KMS-11 (cell line): ENCODE measurements around the gene ADAM17.

Source experiments
- H2AFZ ChIP-seq: fragments of 200-600 bp; sonication (generic); 2 replicates; pipeline ENCODE4 v1.6.1; 2016; ENCODE audit warnings: antibody characterized with exemption, mixed run types, low read depth
- H3K27ac ChIP-seq: fragments of 200-600 bp; sonication (generic); 2 replicates; pipeline ENCODE4 v1.6.1; 2016; ENCODE audit warnings: mild to moderate bottlenecking, mixed run types
- H3K27me3 ChIP-seq: fragments of 200-600 bp; sonication (generic); 2 replicates; pipeline ENCODE4 v1.6.1; 2017; ENCODE audit warnings: mild to moderate bottlenecking, low read depth, mixed run types, moderate library complexity; ENCODE audit not compliant: insufficient read depth
- H3K36me3 ChIP-seq: fragments of 200-600 bp; sonication (generic); 2 replicates; pipeline ENCODE4 v1.6.1; 2017; ENCODE audit warnings: mild to moderate bottlenecking, mixed run types; ENCODE audit not compliant: insufficient read depth
- H3K4me1 ChIP-seq: fragments of 200-600 bp; sonication (generic); 2 replicates; pipeline ENCODE4 v1.6.1; 2016; ENCODE audit warnings: mild to moderate bottlenecking, low read depth, mixed run types; ENCODE audit not compliant: poor library complexity, severe bottlenecking
- H3K4me2 ChIP-seq: fragments of 200-600 bp; sonication (generic); 2 replicates; pipeline ENCODE4 v1.7.0; 2016; ENCODE audit warnings: mild to moderate bottlenecking, mixed run types
- H3K4me3 ChIP-seq: fragments of 200-600 bp; sonication (generic); IDR thresholded peaks from 2 replicates; pipeline ENCODE4 v1.6.1; 2017; ENCODE audit warnings: low read depth, low read length, mixed read lengths; ENCODE audit not compliant: insufficient read depth
- H3K79me2 ChIP-seq: fragments of 200-600 bp; sonication (generic); 2 replicates; pipeline ENCODE4 v1.6.1; 2016; ENCODE audit warnings: low read depth, mixed run types; ENCODE audit not compliant: insufficient read depth
- H3K9ac ChIP-seq: fragments of 200-600 bp; sonication (generic); 2 replicates; pipeline ENCODE4 v1.6.1; 2016; ENCODE audit warnings: mild to moderate bottlenecking, mixed run types
- H4K20me1 ChIP-seq: fragments of 200-600 bp; sonication (generic); 2 replicates; pipeline ENCODE4 v1.6.1; 2016; ENCODE audit warnings: mild to moderate bottlenecking, mixed run types; ENCODE audit not compliant: insufficient read depth
- CTCF ChIP-seq: fragments of 200-600 bp; sonication (generic); conservative IDR thresholded peaks from 2 replicates; pipeline ENCODE4 v1.6.1; 2017; ENCODE audit warnings: low read depth, mild to moderate bottlenecking, antibody characterized with exemption, low read length, moderate library complexity, mixed read lengths

Gene ADAM17

GRCh38 chr2:9492927-9493326 is 62.7 kb downstream of the ADAM17 start:
- H4K20me1 ChIP-seq: no peaks in the 10 kb centered on the region
- H3K4me3 ChIP-seq: no peak overlapping the region
- H2AFZ ChIP-seq: no peak overlapping the region
- no peaks in the 10 kb centered on the region; the same call in 1 of the 2 replicates for H3K36me3 ChIP-seq
- no peak overlapping the region for H3K4me2 ChIP-seq
- no peak overlapping the region for H3K27ac ChIP-seq
- H3K9ac ChIP-seq: no peak overlapping the region
- no peaks in the 10 kb centered on the region for H3K27me3 ChIP-seq
- no peaks in the 10 kb centered on the region for H3K4me1 ChIP-seq
- no peaks in the 10 kb centered on the region for H3K79me2 ChIP-seq
- TF ChIP-seq CTCF: no peak

GRCh38 chr2:9490789-9491188 is 64.8 kb downstream of the ADAM17 start:
- Histone ChIP-seq H3K9ac (no peak overlapping the region), H3K4me2 (no peak overlapping the region), H2AFZ (no peak overlapping the region), H3K27ac (no peak overlapping the region), H3K36me3 (no peaks in the 10 kb centered on the region; the same call in 1 of the 2 replicates), H3K4me3 (no peak overlapping the region), H4K20me1 (no peaks in the 10 kb centered on the region), H3K4me1 (no peaks in the 10 kb centered on the region), H3K79me2 (no peaks in the 10 kb centered on the region), H3K27me3 (no peaks in the 10 kb centered on the region)
- TF ChIP-seq CTCF: no peak

- no peaks in the 10 kb centered on the region; the same call in 1 of the 2 replicates for H3K36me3 ChIP-seq
- H3K4me1 ChIP-seq: no peaks in the 10 kb centered on the region
- no peak for TF ChIP-seq CTCF
- no peak overlapping the region for H2AFZ ChIP-seq
- no peak overlapping the region for H3K9ac ChIP-seq
- H3K27me3 ChIP-seq: no peaks in the 10 kb centered on the region
- H3K4me2 ChIP-seq: no peak overlapping the region
- no peak overlapping the region for H3K4me3 ChIP-seq
- H3K27ac ChIP-seq: no peak overlapping the region
- no peaks in the 10 kb centered on the region for H4K20me1 ChIP-seq
- no peaks in the 10 kb centered on the region for H3K79me2 ChIP-seq
These were observed 66.8 kb downstream of the ADAM17 start for GRCh38 chr2:9488583-9489547.

- Histone ChIP-seq H3K4me3 (no peak overlapping the region), H3K36me3 (no peaks in the 10 kb centered on the region; the same call in 1 of the 2 replicates), H3K27me3 (no peaks in the 10 kb centered on the region), H2AFZ (no peak overlapping the region), H3K9ac (no peak overlapping the region), H3K4me2 (no peak overlapping the region), H3K4me1 (no peaks in the 10 kb centered on the region), H3K79me2 (no peaks in the 10 kb centered on the region), H4K20me1 (no peaks in the 10 kb centered on the region), H3K27ac (no peak overlapping the region)
- TF ChIP-seq CTCF: no peak
These were observed 71.1 kb downstream of the ADAM17 start for GRCh38 chr2:9484533-9484932.
